ENCODE results near the gene ANXA6. TPM values are rescaled to one million over a fixed set of nuclear protein-coding genes. Genes with fewer than 3 reads are reported as not detected.

The ANXA6 gene
- total RNA-seq, 8 experiments from 2014 or later, result 21.2 to 409 (median 60.1) TPM

- no peaks in the 10 kb centered on the region for H3K4me1 ChIP-seq (replicated peaks in 1 of 2)
- no peak overlapping the region for H3K4me3 ChIP-seq
- H3K27ac ChIP-seq, result no peak overlapping the region
- 29 to 90% (median 83%) methylated on average over 2 of the region's 2 CpGs for WGBS, 10 experiments
- ATAC-seq (replicated peaks in 6 of 8), result no peak
- in situ Hi-C loops (cut with MboI; ENCODE audit: low pct_unique_long_range_greater_than_20kb in 2 of 9, low sequenced_read_pairs in 9 of 9, unreplicated experiment in 9 of 9), result no loop called here
Observed at GRCh38 chr5:151189151-151189550, 31.6 kb upstream of the ANXA6 start.

- Histone ChIP-seq H3K4me3 (no peak overlapping the region), H3K4me1 (replicated peaks in 1 of 2) (peaks cover 3 to 7% of the 10 kb centered on the region in 2 donors), H3K27ac (no peak overlapping the region)
- WGBS, 10 experiments, result 53 to 100% (median 83%) methylated on average over 1 to 4 of the region's 4 CpGs
- ATAC-seq (replicated peaks in 6 of 8), result no peak
- in situ Hi-C loops (cut with MboI; ENCODE audit: low pct_unique_long_range_greater_than_20kb in 2 of 9, low sequenced_read_pairs in 9 of 9, unreplicated experiment in 9 of 9), result no loop called here
Observed at GRCh38 chr5:151186538-151186937, 29.0 kb upstream of the ANXA6 start.

GRCh38 chr5:151186052-151186451 lies 28.5 kb upstream of the ANXA6 start:
- H3K4me1 ChIP-seq (replicated peaks in 1 of 2), result peaks cover 3 to 10% of the 10 kb centered on the region in 2 donors
- 42 to 60% (median 47%) methylated on average over 1 to 2 of the region's 5 CpGs; no CpG with 5 or more reads in 7 of the 10 experiments for WGBS, 10 experiments

GRCh38 chr5:151184316-151185042 lies 26.9 kb upstream of the ANXA6 start:
- H3K4me1 ChIP-seq (replicated peaks in 1 of 2), result peaks cover 3 to 13% of the 10 kb centered on the region in 2 donors
- no peak overlapping the region for H3K4me3 ChIP-seq
- in situ Hi-C loops (cut with MboI; ENCODE audit: low pct_unique_long_range_greater_than_20kb in 2 of 9, low sequenced_read_pairs in 9 of 9, unreplicated experiment in 9 of 9), result no loop called here
- H3K27ac ChIP-seq, result no peak overlapping the region
- ATAC-seq (replicated peaks in 6 of 8), result no peak
- WGBS, 10 experiments, result 44 to 92% (median 77%) methylated on average over 3 to 10 of the region's 10 CpGs; no CpG with 5 or more reads in 1 of the 10 experiments

More at GRCh38 chr5:151186052-151186451, 28.5 kb upstream of the ANXA6 start:
- H3K27ac ChIP-seq, result no peak overlapping the region
- no peak for ATAC-seq (replicated peaks in 6 of 8)
- in situ Hi-C loops (cut with MboI; ENCODE audit: low pct_unique_long_range_greater_than_20kb in 2 of 9, low sequenced_read_pairs in 9 of 9, unreplicated experiment in 9 of 9), result no loop called here
- no peak overlapping the region for H3K4me3 ChIP-seq

GRCh38 chr5:151183456-151184245 lies 26.1 kb upstream of the ANXA6 start:
- Histone ChIP-seq H3K4me1 (replicated peaks in 1 of 2) (peaks cover 3 to 13% of the 10 kb centered on the region in 2 donors), H3K4me3 (no peak overlapping the region), H3K27ac (no peak overlapping the region)
- in situ Hi-C loops (cut with MboI; ENCODE audit: low pct_unique_long_range_greater_than_20kb in 2 of 9, low sequenced_read_pairs in 9 of 9, unreplicated experiment in 9 of 9), result no loop called here
- WGBS, 10 experiments, result 48 to 100% (median 91%) methylated on average over 1 to 7 of the region's 7 CpGs; no CpG with 5 or more reads in 3 of the 10 experiments
- peak in 7 of 8 experiments; percentile 9 to 66 (median 37) for ATAC-seq (replicated peaks in 6 of 8)

- H3K4me1 ChIP-seq (replicated peaks in 1 of 2), result peaks cover 3 to 13% of the 10 kb centered on the region in 2 donors
- no peak overlapping the region for H3K27ac ChIP-seq
- peak in 1 of 8 experiments; percentile 30 for ATAC-seq (replicated peaks in 6 of 8)
- 51 to 100% (median 86%) methylated on average over 1 to 7 of the region's 8 CpGs; no CpG with 5 or more reads in 5 of the 10 experiments for WGBS, 10 experiments
- in situ Hi-C loops (cut with MboI; ENCODE audit: low pct_unique_long_range_greater_than_20kb in 2 of 9, low sequenced_read_pairs in 9 of 9, unreplicated experiment in 9 of 9), result no loop called here
- no peak overlapping the region for H3K4me3 ChIP-seq
Observed at GRCh38 chr5:151182976-151183375, 25.4 kb upstream of the ANXA6 start.

GRCh38 chr5:151182524-151182900 lies 24.9 kb upstream of the ANXA6 start:
- peaks cover 3 to 13% of the 10 kb centered on the region in 2 donors for H3K4me1 ChIP-seq (replicated peaks in 1 of 2)
- in situ Hi-C loops (cut with MboI; ENCODE audit: low pct_unique_long_range_greater_than_20kb in 2 of 9, low sequenced_read_pairs in 9 of 9, unreplicated experiment in 9 of 9), result no loop called here
- 50 to 100% (median 86%) methylated on average over 1 to 3 of the region's 4 CpGs; no CpG with 5 or more reads in 3 of the 10 experiments for WGBS, 10 experiments
- no peak overlapping the region for H3K4me3 ChIP-seq
- no peak overlapping the region for H3K27ac ChIP-seq
- ATAC-seq (replicated peaks in 6 of 8), result no peak

GRCh38 chr5:151181818-151182523 lies 24.4 kb upstream of the ANXA6 start:
- in situ Hi-C loops (cut with MboI; ENCODE audit: low pct_unique_long_range_greater_than_20kb in 2 of 9, low sequenced_read_pairs in 9 of 9, unreplicated experiment in 9 of 9), result no loop called here
- no peak overlapping the region for H3K4me3 ChIP-seq
- H3K27ac ChIP-seq, result peak overlapping the region in 1 of 2 donors; percentile 40
- 41 to 100% (median 70%) methylated on average over 1 to 4 of the region's 4 CpGs; no CpG with 5 or more reads in 3 of the 10 experiments for WGBS, 10 experiments
- peaks cover 3 to 13% of the 10 kb centered on the region in 2 donors for H3K4me1 ChIP-seq (replicated peaks in 1 of 2)
- peak; percentile 63 to 97 (median 88) for ATAC-seq (replicated peaks in 6 of 8)

GRCh38 chr5:151180291-151180690 lies 22.7 kb upstream of the ANXA6 start:
- 11 to 85% (median 59%) methylated on average over 3 to 5 of the region's 6 CpGs; no CpG with 5 or more reads in 6 of the 10 experiments for WGBS, 10 experiments
- peaks cover 3 to 13% of the 10 kb centered on the region in 2 donors for H3K4me1 ChIP-seq (replicated peaks in 1 of 2)
- H3K4me3 ChIP-seq, result no peak overlapping the region
- H3K27ac ChIP-seq, result no peak overlapping the region
- in situ Hi-C loops (cut with MboI; ENCODE audit: low pct_unique_long_range_greater_than_20kb in 2 of 9, low sequenced_read_pairs in 9 of 9, unreplicated experiment in 9 of 9), result no loop called here
- ATAC-seq (replicated peaks in 6 of 8), result no peak

GRCh38 chr5:151179489-151179840 lies 21.9 kb upstream of the ANXA6 start:
- Histone ChIP-seq H3K4me1 (replicated peaks in 1 of 2) (peaks cover 3 to 13% of the 10 kb centered on the region in 2 donors), H3K27ac (no peak overlapping the region), H3K4me3 (no peak overlapping the region)
- in situ Hi-C loops (cut with MboI; ENCODE audit: low pct_unique_long_range_greater_than_20kb in 2 of 9, low sequenced_read_pairs in 9 of 9, unreplicated experiment in 9 of 9), result no loop called here
- no peak for ATAC-seq (replicated peaks in 6 of 8)
- WGBS, 10 experiments, result 82 to 100% methylated on average over 1 to 2 of the region's 4 CpGs; no CpG with 5 or more reads in 8 of the 10 experiments

GRCh38 chr5:151178777-151179488 lies 21.4 kb upstream of the ANXA6 start:
- no peak overlapping the region for H3K27ac ChIP-seq
- no peak overlapping the region for H3K4me3 ChIP-seq
- in situ Hi-C loops (cut with MboI; ENCODE audit: low pct_unique_long_range_greater_than_20kb in 2 of 9, low sequenced_read_pairs in 9 of 9, unreplicated experiment in 9 of 9), result no loop called here
- ATAC-seq (replicated peaks in 6 of 8), result peak in 1 of 8 experiments; percentile 23
- 0 to 93% (median 76%) methylated on average over 1 to 5 of the region's 5 CpGs; no CpG with 5 or more reads in 3 of the 10 experiments for WGBS, 10 experiments
- H3K4me1 ChIP-seq (replicated peaks in 1 of 2), result peaks cover 3 to 13% of the 10 kb centered on the region in 2 donors

- Histone ChIP-seq H3K27ac (no peak overlapping the region), H3K4me1 (replicated peaks in 1 of 2) (peaks cover 3 to 13% of the 10 kb centered on the region in 2 donors), H3K4me3 (no peak overlapping the region)
- no peak for ATAC-seq (replicated peaks in 6 of 8)
- in situ Hi-C loops (cut with MboI; ENCODE audit: low pct_unique_long_range_greater_than_20kb in 2 of 9, low sequenced_read_pairs in 9 of 9, unreplicated experiment in 9 of 9), result no loop called here
- WGBS, 10 experiments, result 20 to 100% (median 93%) methylated on average over 1 of the region's 1 CpG; no CpG with 5 or more reads in 4 of the 10 experiments
Observed at GRCh38 chr5:151178372-151178771, 20.8 kb upstream of the ANXA6 start.
